ENCODE data around the gene AFAP1L2.

The AFAP1L2 gene

DNA sequence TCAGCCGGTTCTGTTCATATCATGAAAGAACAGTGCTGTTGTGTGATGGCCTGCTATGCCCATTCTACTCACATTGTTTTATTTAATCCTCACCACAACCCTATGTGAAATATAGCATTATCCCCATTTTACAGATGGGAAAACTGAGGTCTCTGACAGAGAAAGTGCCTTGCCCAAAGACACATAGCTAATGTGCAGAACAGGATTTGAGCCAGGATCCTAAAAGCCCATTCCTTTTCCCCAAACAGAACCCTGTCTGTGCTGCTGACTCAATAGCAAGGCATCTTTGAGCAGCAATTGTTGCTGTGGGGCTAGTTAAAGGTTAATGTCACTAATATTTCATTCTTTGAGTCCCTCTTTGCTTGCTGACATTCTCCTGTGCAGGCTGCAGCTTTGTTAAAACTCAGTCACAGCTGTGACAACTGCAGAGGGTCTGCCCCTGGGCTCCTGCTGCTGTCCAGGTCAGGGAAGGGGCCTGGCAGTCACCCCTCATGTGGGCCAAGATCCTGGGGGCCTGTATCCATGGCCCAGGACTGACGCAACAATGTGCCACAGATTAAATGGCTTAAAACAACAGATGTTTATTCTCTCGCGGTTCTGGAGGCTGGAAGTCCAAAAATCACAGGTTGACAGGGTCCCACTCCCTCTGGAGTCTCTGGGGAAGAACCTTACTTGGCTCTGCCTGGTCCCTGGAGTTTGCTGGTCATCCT lies 40.4 kb downstream of the AFAP1L2 start:
- TF ChIP-seq EZH2 (IDR thresholded peaks at IDR 0.05; ENCODE audit: borderline replicate concordance, low read depth, low read length, severe bottlenecking), result no peak
- TF ChIP-seq, protein P1, sequence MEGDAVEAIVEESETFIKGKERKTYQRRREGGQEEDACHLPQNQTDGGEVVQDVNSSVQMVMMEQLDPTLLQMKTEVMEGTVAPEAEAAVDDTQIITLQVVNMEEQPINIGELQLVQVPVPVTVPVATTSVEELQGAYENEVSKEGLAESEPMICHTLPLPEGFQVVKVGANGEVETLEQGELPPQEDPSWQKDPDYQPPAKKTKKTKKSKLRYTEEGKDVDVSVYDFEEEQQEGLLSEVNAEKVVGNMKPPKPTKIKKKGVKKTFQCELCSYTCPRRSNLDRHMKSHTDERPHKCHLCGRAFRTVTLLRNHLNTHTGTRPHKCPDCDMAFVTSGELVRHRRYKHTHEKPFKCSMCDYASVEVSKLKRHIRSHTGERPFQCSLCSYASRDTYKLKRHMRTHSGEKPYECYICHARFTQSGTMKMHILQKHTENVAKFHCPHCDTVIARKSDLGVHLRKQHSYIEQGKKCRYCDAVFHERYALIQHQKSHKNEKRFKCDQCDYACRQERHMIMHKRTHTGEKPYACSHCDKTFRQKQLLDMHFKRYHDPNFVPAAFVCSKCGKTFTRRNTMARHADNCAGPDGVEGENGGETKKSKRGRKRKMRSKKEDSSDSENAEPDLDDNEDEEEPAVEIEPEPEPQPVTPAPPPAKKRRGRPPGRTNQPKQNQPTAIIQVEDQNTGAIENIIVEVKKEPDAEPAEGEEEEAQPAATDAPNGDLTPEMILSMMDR (IDR thresholded peaks at IDR 0.05; ENCODE audit: borderline replicate concordance, extremely low read depth, low read length, poor library complexity, severe bottlenecking), result no peak
- no peak overlapping the region for H2AFZ ChIP-seq (ENCODE audit: low read depth, low read length)
- H3K9me3 ChIP-seq (ENCODE audit: insufficient read depth, low read length, severe bottlenecking), result no peaks in the 10 kb centered on the region
- H3K36me3 ChIP-seq (ENCODE audit: insufficient read depth, low read length), result no peaks in the 10 kb centered on the region
- no peak overlapping the region for H3K4me2 ChIP-seq (ENCODE audit: insufficient read depth, low read length)
- no peaks in the 10 kb centered on the region for H3K27me3 ChIP-seq (ENCODE audit: insufficient read depth, low read length, poor library complexity)
- H3K79me2 ChIP-seq (ENCODE audit: insufficient read depth, low read length), result no peaks in the 10 kb centered on the region
- H3K9ac ChIP-seq (ENCODE audit: low read depth, low read length), result no peak overlapping the region
- no peaks in the 10 kb centered on the region for H4K20me1 ChIP-seq (ENCODE audit: insufficient read depth, low read length)
- no peak overlapping the region for H3K27ac ChIP-seq (ENCODE audit: low read length)
- DNase-seq, result no peak
- no peak overlapping the region for H3K4me3 ChIP-seq (ENCODE audit: low read depth in 1 of 2, low read length in 2 of 2)
- no peaks in the 10 kb centered on the region for H3K4me1 ChIP-seq (ENCODE audit: insufficient read depth, low read length)
- no peak for ATAC-seq (ENCODE audit: insufficient read depth, low read depth)

DNA sequence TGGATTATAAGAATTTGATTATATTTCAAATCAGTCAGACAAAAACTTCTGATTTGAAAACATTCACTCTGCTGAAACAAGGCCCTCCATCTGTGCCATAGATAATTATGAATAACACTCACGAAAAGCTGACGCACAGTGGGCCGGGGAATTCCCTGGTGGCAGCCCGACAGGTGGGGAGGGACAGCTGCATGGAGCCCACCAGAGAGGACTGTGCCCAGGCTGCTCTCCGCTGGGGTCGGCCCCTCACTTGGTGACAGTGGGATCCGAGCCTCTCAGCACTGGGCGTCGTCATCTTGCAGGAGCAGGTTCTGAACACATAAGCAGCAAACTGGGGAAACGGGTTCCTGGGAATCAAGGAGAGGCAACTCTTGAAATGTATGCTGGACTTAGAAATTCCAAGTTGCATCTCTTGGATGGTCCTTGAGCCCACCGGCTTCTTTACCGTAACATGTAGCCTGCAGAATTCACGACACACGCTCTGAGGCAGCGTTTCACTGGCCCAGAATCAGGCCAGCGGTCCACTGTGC lies 41.4 kb downstream of the AFAP1L2 start:
- Histone ChIP-seq H3K36me3 (ENCODE audit: insufficient read depth, low read length) (no peaks in the 10 kb centered on the region), H3K9ac (ENCODE audit: low read depth, low read length) (no peak overlapping the region), H3K4me3 (ENCODE audit: low read depth in 1 of 2, low read length in 2 of 2) (no peak overlapping the region), H3K4me2 (ENCODE audit: insufficient read depth, low read length) (no peak overlapping the region), H3K27me3 (ENCODE audit: insufficient read depth, low read length, poor library complexity) (no peaks in the 10 kb centered on the region), H3K27ac (ENCODE audit: low read length) (no peak overlapping the region), H3K79me2 (ENCODE audit: insufficient read depth, low read length) (no peaks in the 10 kb centered on the region), H3K9me3 (ENCODE audit: insufficient read depth, low read length, severe bottlenecking) (no peaks in the 10 kb centered on the region), H3K4me1 (ENCODE audit: insufficient read depth, low read length) (no peaks in the 10 kb centered on the region), H4K20me1 (ENCODE audit: insufficient read depth, low read length) (no peaks in the 10 kb centered on the region), H2AFZ (ENCODE audit: low read depth, low read length) (no peak overlapping the region)
- no peak for DNase-seq
- TF ChIP-seq, protein P1 (IDR thresholded peaks at IDR 0.05; ENCODE audit: borderline replicate concordance, extremely low read depth, low read length, poor library complexity, severe bottlenecking), result no peak
- no peak for TF ChIP-seq EZH2 (IDR thresholded peaks at IDR 0.05; ENCODE audit: borderline replicate concordance, low read depth, low read length, severe bottlenecking)
- ATAC-seq (ENCODE audit: insufficient read depth, low read depth), result no peak

DNA sequence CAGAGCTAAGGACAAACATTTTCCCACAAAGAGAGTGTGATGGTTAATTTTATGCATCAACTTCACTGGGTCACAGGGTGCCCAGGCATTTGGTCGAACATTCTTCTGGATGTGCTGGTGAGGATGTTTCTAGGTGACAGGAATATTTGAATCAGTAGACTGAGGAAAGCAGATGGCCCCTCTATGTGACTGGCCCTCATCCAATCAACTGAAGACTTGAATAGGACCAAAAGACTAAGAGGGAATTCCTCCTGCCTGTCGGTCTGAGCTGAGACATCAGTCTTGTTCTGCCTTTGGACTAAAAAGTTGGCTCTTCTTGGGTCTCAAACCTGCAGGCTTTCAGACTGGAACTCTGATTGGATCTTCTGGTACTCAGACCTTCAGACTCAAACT lies 44.4 kb downstream of the AFAP1L2 start:
- H2AFZ ChIP-seq (ENCODE audit: low read depth, low read length), result no peak overlapping the region
- peaks cover 3% of the 10 kb centered on the region for H3K27me3 ChIP-seq (ENCODE audit: insufficient read depth, low read length, poor library complexity)
- TF ChIP-seq, protein P1 (IDR thresholded peaks at IDR 0.05; ENCODE audit: borderline replicate concordance, extremely low read depth, low read length, poor library complexity, severe bottlenecking), result no peak
- no peak for TF ChIP-seq EZH2 (IDR thresholded peaks at IDR 0.05; ENCODE audit: borderline replicate concordance, low read depth, low read length, severe bottlenecking)
- H3K9me3 ChIP-seq (ENCODE audit: insufficient read depth, low read length, severe bottlenecking), result no peaks in the 10 kb centered on the region
- H3K4me2 ChIP-seq (ENCODE audit: insufficient read depth, low read length), result no peak overlapping the region
- no peaks in the 10 kb centered on the region for H3K4me1 ChIP-seq (ENCODE audit: insufficient read depth, low read length)
- no peak overlapping the region for H3K27ac ChIP-seq (ENCODE audit: low read length)
- no peaks in the 10 kb centered on the region for H3K36me3 ChIP-seq (ENCODE audit: insufficient read depth, low read length)
- H3K4me3 ChIP-seq (ENCODE audit: low read depth in 1 of 2, low read length in 2 of 2), result no peak overlapping the region
- ATAC-seq (ENCODE audit: insufficient read depth, low read depth) (no peak), DNase-seq (no peak)
- no peak overlapping the region for H3K9ac ChIP-seq (ENCODE audit: low read depth, low read length)
- no peaks in the 10 kb centered on the region for H3K79me2 ChIP-seq (ENCODE audit: insufficient read depth, low read length)
- H4K20me1 ChIP-seq (ENCODE audit: insufficient read depth, low read length), result no peaks in the 10 kb centered on the region

Data from DND-41 (cell line).